HEK293 (cell line): ENCODE data around the gene ELL2.

ENCODE experiments used
- CTCF ChIA-PET: fragments of 350-600 bp; formaldehyde crosslinking; extraction: SDS; loops from one replicate; lab custom pipeline; 2021; ENCODE audit warnings: antibody characterized with exemption; lab: Yijun Ruan, JAX
- POLR2A ChIA-PET: fragments of 300-600 bp; formaldehyde crosslinking; extraction: SDS; loops from one replicate; lab custom pipeline; 2020; ENCODE audit warnings: antibody characterized with exemption, inconsistent platforms; lab: Yijun Ruan, JAX
- H3K27ac ChIP-seq: fragments of 200-500 bp; sonication (Bioruptor generic); 2 replicates; pipeline ENCODE4 v1.5.1; 2014; ENCODE audit warnings: low read depth, low read length, control low read depth, inconsistent platforms; ENCODE audit errors: extremely low read depth
- H3K36me3 ChIP-seq, 2 experiments: fragments of 200-500 bp in 1 of 2; sonication (Bioruptor generic) in 1 of 2; 1 replicate in 1 of 2; 2 replicates in 1 of 2; pipeline ENCODE4 v1.5.1; 2014 to 2017; ENCODE audit warnings: inconsistent platforms in 2 of 2, low read length in 2 of 2; ENCODE audit not compliant: control insufficient read depth in 2 of 2, insufficient read depth in 1 of 2
- H3K4me1 ChIP-seq: fragments of 200-500 bp; sonication (Bioruptor generic); 2 replicates; pipeline ENCODE4 v1.5.1; 2014; ENCODE audit warnings: mild to moderate bottlenecking, low read length, inconsistent platforms; ENCODE audit not compliant: control insufficient read depth, insufficient read depth
- H3K4me3 ChIP-seq: 2 replicates; pipeline ENCODE4 v1.5.1; 2011; ENCODE audit warnings: low read depth, mild to moderate bottlenecking, control low read depth, low read length, moderate library complexity
- H3K9me3 ChIP-seq: fragments of 200-500 bp; sonication (Bioruptor generic); 2 replicates; pipeline ENCODE4 v1.5.1; 2014; ENCODE audit warnings: low read depth, low read length, inconsistent platforms; ENCODE audit not compliant: control insufficient read depth, insufficient read depth
- BCL11A ChIP-seq: fragments of 450-650 bp; formaldehyde crosslinking; IDR thresholded peaks from 2 replicates; pipeline ENCODE4 v1.5.1; 2016; ENCODE audit warnings: low read depth, missing biosample characterization, missing genetic modification characterization
- EGR2 ChIP-seq: fragments of 450-650 bp; formaldehyde crosslinking; IDR thresholded peaks from 2 replicates; pipeline ENCODE4 v1.5.1; 2016; ENCODE audit warnings: low read depth, missing biosample characterization, missing genetic modification characterization
- HOXD13 ChIP-seq: sonication (generic); formaldehyde crosslinking; IDR thresholded peaks from 2 replicates; pipeline ENCODE4 v1.8.0; 2022; ENCODE audit warnings: missing genetic modification reagents, borderline replicate concordance
- KLF8 ChIP-seq: fragments of 450-650 bp; formaldehyde crosslinking; IDR thresholded peaks from 2 replicates; pipeline ENCODE4 v1.5.1; 2016; ENCODE audit warnings: missing biosample characterization, missing genetic modification characterization
- RBAK ChIP-seq: fragments of 450-650 bp; formaldehyde crosslinking; IDR thresholded peaks from 2 replicates; pipeline ENCODE4 v1.5.1; 2016; ENCODE audit warnings: missing biosample characterization, missing genetic modification characterization
- ZBTB1 ChIP-seq: fragments of 450-650 bp; formaldehyde crosslinking; IDR thresholded peaks from 2 replicates; pipeline ENCODE4 v1.5.1; 2016; ENCODE audit warnings: missing biosample characterization, missing genetic modification characterization
- ZBTB21 ChIP-seq: fragments of 450-650 bp; formaldehyde crosslinking; IDR thresholded peaks from 2 replicates; pipeline ENCODE4 v1.5.1; 2017; ENCODE audit warnings: missing biosample characterization, missing genetic modification characterization
- ZFP37 ChIP-seq: fragments of 450-650 bp; formaldehyde crosslinking; IDR thresholded peaks from 2 replicates; pipeline ENCODE4 v1.5.1; 2016; ENCODE audit warnings: missing biosample characterization, missing genetic modification characterization
- ZNF10 ChIP-seq: fragments of 450-650 bp; formaldehyde crosslinking; IDR thresholded peaks from 2 replicates; pipeline ENCODE4 v1.5.1; 2017; ENCODE audit warnings: missing biosample characterization, missing genetic modification characterization
- ZNF155 ChIP-seq: fragments of 450-650 bp; formaldehyde crosslinking; IDR thresholded peaks from 2 replicates; pipeline ENCODE4 v1.5.1; 2016; ENCODE audit warnings: missing biosample characterization, missing genetic modification characterization
- ZNF2 ChIP-seq: fragments of 450-650 bp; formaldehyde crosslinking; IDR thresholded peaks from 2 replicates; pipeline ENCODE4 v1.5.1; 2016; ENCODE audit warnings: missing biosample characterization, missing genetic modification characterization
- ZNF221 ChIP-seq: fragments of 450-650 bp; formaldehyde crosslinking; IDR thresholded peaks from 2 replicates; pipeline ENCODE4 v1.5.1; 2017; ENCODE audit warnings: missing biosample characterization, missing genetic modification characterization, borderline replicate concordance
- ZNF404 ChIP-seq: fragments of 450-650 bp; formaldehyde crosslinking; IDR thresholded peaks from 2 replicates; pipeline ENCODE4 v1.5.1; 2017; ENCODE audit warnings: missing biosample characterization, missing genetic modification characterization
- ZNF423 ChIP-seq: fragments of 450-650 bp; formaldehyde crosslinking; IDR thresholded peaks from 2 replicates; pipeline ENCODE4 v1.5.1; 2016; ENCODE audit warnings: missing biosample characterization, missing genetic modification characterization
- ZNF549 ChIP-seq: fragments of 450-650 bp; IDR thresholded peaks from 2 replicates; pipeline ENCODE4 v1.5.1; 2018; ENCODE audit warnings: missing biosample characterization, missing genetic modification characterization, mild to moderate bottlenecking, inconsistent platforms, moderate library complexity
- ZNF558 ChIP-seq: fragments of 450-650 bp; formaldehyde crosslinking; IDR thresholded peaks from 2 replicates; pipeline ENCODE4 v1.5.1; 2016; ENCODE audit warnings: missing biosample characterization, missing genetic modification characterization
- ZNF677 ChIP-seq: fragments of 450-650 bp; IDR thresholded peaks from 2 replicates; pipeline ENCODE4 v1.5.0; 2018; ENCODE audit warnings: missing biosample characterization, mild to moderate bottlenecking, missing genetic modification characterization, moderate library complexity
- ZNF707 ChIP-seq: fragments of 450-650 bp; formaldehyde crosslinking; IDR thresholded peaks from 2 replicates; pipeline ENCODE4 v1.5.1; 2016; ENCODE audit warnings: missing biosample characterization, missing genetic modification characterization
- ZNF776 ChIP-seq: fragments of 450-650 bp; formaldehyde crosslinking; IDR thresholded peaks from 2 replicates; pipeline ENCODE4 v1.5.0; 2017; ENCODE audit warnings: missing biosample characterization, missing genetic modification characterization, borderline replicate concordance
- ZNF777 ChIP-seq: fragments of 450-650 bp; formaldehyde crosslinking; IDR thresholded peaks from 2 replicates; pipeline ENCODE4 v1.5.1; 2017; ENCODE audit warnings: missing biosample characterization, missing genetic modification characterization, borderline replicate concordance
- ZNF792 ChIP-seq: fragments of 450-650 bp; formaldehyde crosslinking; IDR thresholded peaks from 2 replicates; pipeline ENCODE4 v1.5.1; 2016; ENCODE audit warnings: missing biosample characterization, missing genetic modification characterization
- ZNF837 ChIP-seq: fragments of 450-650 bp; formaldehyde crosslinking; IDR thresholded peaks from 2 replicates; pipeline ENCODE4 v1.5.1; 2016; ENCODE audit warnings: missing biosample characterization, missing genetic modification characterization
- ZSCAN16 ChIP-seq: fragments of 450-650 bp; formaldehyde crosslinking; IDR thresholded peaks from 2 replicates; pipeline ENCODE4 v1.5.1; 2016; ENCODE audit warnings: missing biosample characterization, missing genetic modification characterization
- ZSCAN23 ChIP-seq: fragments of 450-650 bp; formaldehyde crosslinking; IDR thresholded peaks from 2 replicates; pipeline ENCODE4 v1.5.1; 2016; ENCODE audit warnings: missing biosample characterization, missing genetic modification characterization
- ZSCAN30 ChIP-seq: fragments of 450-650 bp; IDR thresholded peaks from 2 replicates; pipeline ENCODE4 v1.5.1; 2018; ENCODE audit warnings: missing biosample characterization, mild to moderate bottlenecking, missing genetic modification characterization, moderate library complexity
- ZXDB ChIP-seq: fragments of 450-650 bp; formaldehyde crosslinking; IDR thresholded peaks from 2 replicates; pipeline ENCODE4 v1.5.1; 2016; ENCODE audit warnings: missing biosample characterization, missing genetic modification characterization
- TF ChIP-seq, protein P1 (sequence below): fragments of 450-650 bp; formaldehyde crosslinking; IDR thresholded peaks from 2 replicates; pipeline ENCODE4 v1.5.1; 2016; ENCODE audit warnings: missing biosample characterization, missing genetic modification characterization, borderline replicate concordance
- TF ChIP-seq, protein P2 (sequence below): fragments of 450-650 bp; formaldehyde crosslinking; IDR thresholded peaks from 2 replicates; pipeline ENCODE4 v1.5.1; 2016; ENCODE audit warnings: missing biosample characterization, missing genetic modification characterization, low read depth
- TF ChIP-seq, protein P3 (sequence below): IDR thresholded peaks from 2 replicates; pipeline ENCODE4 v1.6.1; 2011; ENCODE audit warnings: mild to moderate bottlenecking, low read depth, low read length, borderline replicate concordance
- TF ChIP-seq, protein P4 (sequence below): sonication (generic); formaldehyde crosslinking; IDR thresholded peaks from 2 replicates; pipeline ENCODE4 v1.8.1; 2022; ENCODE audit warnings: mild to moderate bottlenecking, moderate library complexity, missing genetic modification reagents
- TF ChIP-seq, protein P5 (sequence below): fragments of 450-650 bp; IDR thresholded peaks from 2 replicates; pipeline ENCODE4 v1.5.1; 2018; ENCODE audit warnings: missing biosample characterization, mild to moderate bottlenecking, missing genetic modification characterization

ELL2 gene

DNA sequence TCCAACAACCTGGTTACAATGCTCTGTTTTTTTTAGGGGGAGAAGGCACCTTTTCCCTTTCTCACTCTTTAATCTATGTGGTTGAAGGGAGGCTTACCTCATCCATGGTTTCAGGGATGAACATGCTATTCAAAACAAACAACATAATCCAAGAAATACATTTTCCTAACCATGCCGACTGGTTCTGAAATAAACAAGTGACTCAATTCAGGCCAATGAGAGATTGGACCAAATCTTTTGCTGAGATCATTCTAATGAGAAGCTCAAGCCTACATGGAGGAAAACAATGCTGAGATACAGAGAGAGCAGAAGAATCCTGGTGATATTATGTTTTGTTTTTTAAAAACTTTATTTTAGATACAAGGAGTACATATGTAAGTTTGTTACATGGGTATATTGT is 46.8 kb upstream of the ELL2 start (continued):
- TF ChIP-seq, protein P1, sequence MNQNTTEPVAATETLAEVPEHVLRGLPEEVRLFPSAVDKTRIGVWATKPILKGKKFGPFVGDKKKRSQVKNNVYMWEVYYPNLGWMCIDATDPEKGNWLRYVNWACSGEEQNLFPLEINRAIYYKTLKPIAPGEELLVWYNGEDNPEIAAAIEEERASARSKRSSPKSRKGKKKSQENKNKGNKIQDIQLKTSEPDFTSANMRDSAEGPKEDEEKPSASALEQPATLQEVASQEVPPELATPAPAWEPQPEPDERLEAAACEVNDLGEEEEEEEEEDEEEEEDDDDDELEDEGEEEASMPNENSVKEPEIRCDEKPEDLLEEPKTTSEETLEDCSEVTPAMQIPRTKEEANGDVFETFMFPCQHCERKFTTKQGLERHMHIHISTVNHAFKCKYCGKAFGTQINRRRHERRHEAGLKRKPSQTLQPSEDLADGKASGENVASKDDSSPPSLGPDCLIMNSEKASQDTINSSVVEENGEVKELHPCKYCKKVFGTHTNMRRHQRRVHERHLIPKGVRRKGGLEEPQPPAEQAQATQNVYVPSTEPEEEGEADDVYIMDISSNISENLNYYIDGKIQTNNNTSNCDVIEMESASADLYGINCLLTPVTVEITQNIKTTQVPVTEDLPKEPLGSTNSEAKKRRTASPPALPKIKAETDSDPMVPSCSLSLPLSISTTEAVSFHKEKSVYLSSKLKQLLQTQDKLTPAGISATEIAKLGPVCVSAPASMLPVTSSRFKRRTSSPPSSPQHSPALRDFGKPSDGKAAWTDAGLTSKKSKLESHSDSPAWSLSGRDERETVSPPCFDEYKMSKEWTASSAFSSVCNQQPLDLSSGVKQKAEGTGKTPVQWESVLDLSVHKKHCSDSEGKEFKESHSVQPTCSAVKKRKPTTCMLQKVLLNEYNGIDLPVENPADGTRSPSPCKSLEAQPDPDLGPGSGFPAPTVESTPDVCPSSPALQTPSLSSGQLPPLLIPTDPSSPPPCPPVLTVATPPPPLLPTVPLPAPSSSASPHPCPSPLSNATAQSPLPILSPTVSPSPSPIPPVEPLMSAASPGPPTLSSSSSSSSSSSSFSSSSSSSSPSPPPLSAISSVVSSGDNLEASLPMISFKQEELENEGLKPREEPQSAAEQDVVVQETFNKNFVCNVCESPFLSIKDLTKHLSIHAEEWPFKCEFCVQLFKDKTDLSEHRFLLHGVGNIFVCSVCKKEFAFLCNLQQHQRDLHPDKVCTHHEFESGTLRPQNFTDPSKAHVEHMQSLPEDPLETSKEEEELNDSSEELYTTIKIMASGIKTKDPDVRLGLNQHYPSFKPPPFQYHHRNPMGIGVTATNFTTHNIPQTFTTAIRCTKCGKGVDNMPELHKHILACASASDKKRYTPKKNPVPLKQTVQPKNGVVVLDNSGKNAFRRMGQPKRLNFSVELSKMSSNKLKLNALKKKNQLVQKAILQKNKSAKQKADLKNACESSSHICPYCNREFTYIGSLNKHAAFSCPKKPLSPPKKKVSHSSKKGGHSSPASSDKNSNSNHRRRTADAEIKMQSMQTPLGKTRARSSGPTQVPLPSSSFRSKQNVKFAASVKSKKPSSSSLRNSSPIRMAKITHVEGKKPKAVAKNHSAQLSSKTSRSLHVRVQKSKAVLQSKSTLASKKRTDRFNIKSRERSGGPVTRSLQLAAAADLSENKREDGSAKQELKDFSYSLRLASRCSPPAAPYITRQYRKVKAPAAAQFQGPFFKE (tag by site-specific recombination) = no peak
- TF ChIP-seq, all 188 proteins: peak for 0

DNA sequence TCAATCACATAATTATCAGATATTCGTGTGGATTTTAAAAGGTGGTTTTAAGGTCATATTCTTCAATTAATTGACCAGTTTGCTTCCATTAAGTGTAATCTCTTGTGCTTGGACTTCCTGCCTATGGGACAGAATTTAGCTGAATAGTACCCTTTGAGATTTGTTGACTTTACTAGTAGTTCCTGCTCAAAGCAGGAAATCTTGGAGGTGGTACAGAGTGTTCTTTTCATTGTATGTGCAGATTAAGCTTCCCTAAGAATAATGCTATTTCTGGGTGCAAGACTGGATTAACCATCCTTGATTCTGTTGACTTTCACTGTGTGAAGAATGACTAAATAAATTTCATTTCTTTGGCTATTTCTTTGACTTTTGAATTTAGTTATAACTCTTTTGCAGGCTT is 45.4 kb upstream of the ELL2 start:
- no peaks in the 10 kb centered on the region for H3K9me3 ChIP-seq
- CTCF ChIA-PET = no interaction called here

DNA sequence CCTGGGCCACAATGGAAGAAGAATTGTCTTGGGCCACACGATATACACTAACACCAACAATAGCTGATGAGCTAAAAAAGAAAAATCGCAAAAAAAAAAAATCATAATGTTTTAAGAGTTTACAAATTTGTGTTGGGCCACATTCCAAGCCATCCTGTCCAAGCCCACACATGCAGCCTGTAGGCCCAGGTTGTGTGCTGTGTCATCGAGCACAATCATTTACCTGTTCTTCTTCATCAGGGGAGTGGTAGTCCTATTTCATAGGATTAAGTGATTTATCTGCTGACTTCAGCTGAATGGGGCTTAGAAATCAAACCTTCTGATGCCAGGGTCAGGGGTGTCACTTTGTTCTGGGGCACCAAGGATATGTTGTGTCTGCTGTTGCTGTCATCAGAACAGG is 44.6 kb upstream of the ELL2 start:
- Histone ChIP-seq H3K4me1 (no peaks in the 10 kb centered on the region), H3K4me3 (no peak overlapping the region), H3K9me3 (no peaks in the 10 kb centered on the region), H3K36me3 (no peaks in the 10 kb centered on the region), H3K27ac (no peak overlapping the region)
- ChIA-PET POLR2A (no interaction called here), CTCF (interaction anchor here (0.6 kb wide), 1 partner anchor 32 kb away, joined by 4 read pairs; no protein-coding TSS in a partner anchor)
- no peak for TF ChIP-seq ZNF837 (tag by site-specific recombination)
- TF ChIP-seq ZNF155 (tag by site-specific recombination) = no peak
- no peak for TF ChIP-seq ZNF677
- TF ChIP-seq KLF8 (tag by site-specific recombination) = no peak
- TF ChIP-seq, protein P2, sequence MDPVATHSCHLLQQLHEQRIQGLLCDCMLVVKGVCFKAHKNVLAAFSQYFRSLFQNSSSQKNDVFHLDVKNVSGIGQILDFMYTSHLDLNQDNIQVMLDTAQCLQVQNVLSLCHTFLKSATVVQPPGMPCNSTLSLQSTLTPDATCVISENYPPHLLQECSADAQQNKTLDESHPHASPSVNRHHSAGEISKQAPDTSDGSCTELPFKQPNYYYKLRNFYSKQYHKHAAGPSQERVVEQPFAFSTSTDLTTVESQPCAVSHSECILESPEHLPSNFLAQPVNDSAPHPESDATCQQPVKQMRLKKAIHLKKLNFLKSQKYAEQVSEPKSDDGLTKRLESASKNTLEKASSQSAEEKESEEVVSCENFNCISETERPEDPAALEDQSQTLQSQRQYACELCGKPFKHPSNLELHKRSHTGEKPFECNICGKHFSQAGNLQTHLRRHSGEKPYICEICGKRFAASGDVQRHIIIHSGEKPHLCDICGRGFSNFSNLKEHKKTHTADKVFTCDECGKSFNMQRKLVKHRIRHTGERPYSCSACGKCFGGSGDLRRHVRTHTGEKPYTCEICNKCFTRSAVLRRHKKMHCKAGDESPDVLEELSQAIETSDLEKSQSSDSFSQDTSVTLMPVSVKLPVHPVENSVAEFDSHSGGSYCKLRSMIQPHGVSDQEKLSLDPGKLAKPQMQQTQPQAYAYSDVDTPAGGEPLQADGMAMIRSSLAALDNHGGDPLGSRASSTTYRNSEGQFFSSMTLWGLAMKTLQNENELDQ (tag by site-specific recombination) = no peak
- TF ChIP-seq ZXDB (tag by site-specific recombination) = no peak
- no peak for TF ChIP-seq ZNF707
- no peak for TF ChIP-seq ZNF10 (tag by site-specific recombination)
- TF ChIP-seq ZFP37 (tag by site-specific recombination) = no peak
- TF ChIP-seq ZSCAN16 (tag by site-specific recombination) = no peak
- no peak for TF ChIP-seq EGR2
- TF ChIP-seq RBAK = no peak

More for the DNA sequence above, 45.4 kb upstream of the ELL2 start:
- POLR2A ChIA-PET = no interaction called here
- Histone ChIP-seq H3K27ac (no peak overlapping the region), H3K4me3 (no peak overlapping the region), H3K36me3 (no peaks in the 10 kb centered on the region), H3K4me1 (no peaks in the 10 kb centered on the region)
- no peak for TF ChIP-seq ZSCAN23 (tag by site-specific recombination)
- TF ChIP-seq ZNF423 = no peak
- TF ChIP-seq, protein P3, sequence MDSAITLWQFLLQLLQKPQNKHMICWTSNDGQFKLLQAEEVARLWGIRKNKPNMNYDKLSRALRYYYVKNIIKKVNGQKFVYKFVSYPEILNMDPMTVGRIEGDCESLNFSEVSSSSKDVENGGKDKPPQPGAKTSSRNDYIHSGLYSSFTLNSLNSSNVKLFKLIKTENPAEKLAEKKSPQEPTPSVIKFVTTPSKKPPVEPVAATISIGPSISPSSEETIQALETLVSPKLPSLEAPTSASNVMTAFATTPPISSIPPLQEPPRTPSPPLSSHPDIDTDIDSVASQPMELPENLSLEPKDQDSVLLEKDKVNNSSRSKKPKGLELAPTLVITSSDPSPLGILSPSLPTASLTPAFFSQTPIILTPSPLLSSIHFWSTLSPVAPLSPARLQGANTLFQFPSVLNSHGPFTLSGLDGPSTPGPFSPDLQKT = no peak
- TF ChIP-seq, protein P4, sequence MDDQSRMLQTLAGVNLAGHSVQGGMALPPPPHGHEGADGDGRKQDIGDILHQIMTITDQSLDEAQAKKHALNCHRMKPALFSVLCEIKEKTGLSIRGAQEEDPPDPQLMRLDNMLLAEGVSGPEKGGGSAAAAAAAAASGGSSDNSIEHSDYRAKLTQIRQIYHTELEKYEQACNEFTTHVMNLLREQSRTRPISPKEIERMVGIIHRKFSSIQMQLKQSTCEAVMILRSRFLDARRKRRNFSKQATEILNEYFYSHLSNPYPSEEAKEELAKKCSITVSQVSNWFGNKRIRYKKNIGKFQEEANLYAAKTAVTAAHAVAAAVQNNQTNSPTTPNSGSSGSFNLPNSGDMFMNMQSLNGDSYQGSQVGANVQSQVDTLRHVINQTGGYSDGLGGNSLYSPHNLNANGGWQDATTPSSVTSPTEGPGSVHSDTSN (CRISPR knock-in tag) = no peak
- TF ChIP-seq ZNF558 (tag by site-specific recombination) = no peak
- TF ChIP-seq ZNF549 (tag by site-specific recombination) = no peak
- no peak for TF ChIP-seq ZBTB1
- no peak for TF ChIP-seq ZNF221 (tag by site-specific recombination)
- no peak for TF ChIP-seq HOXD13 (CRISPR knock-in tag)
- TF ChIP-seq ZNF777 (tag by site-specific recombination) = no peak
- no peak for TF ChIP-seq ZBTB21 (tag by site-specific recombination)
- TF ChIP-seq BCL11A (tag by site-specific recombination) = no peak
- no peak for TF ChIP-seq ZNF404 (tag by site-specific recombination)
- TF ChIP-seq ZSCAN30 (tag by site-specific recombination) = no peak
- TF ChIP-seq ZNF792 = no peak
- TF ChIP-seq, protein P5, sequence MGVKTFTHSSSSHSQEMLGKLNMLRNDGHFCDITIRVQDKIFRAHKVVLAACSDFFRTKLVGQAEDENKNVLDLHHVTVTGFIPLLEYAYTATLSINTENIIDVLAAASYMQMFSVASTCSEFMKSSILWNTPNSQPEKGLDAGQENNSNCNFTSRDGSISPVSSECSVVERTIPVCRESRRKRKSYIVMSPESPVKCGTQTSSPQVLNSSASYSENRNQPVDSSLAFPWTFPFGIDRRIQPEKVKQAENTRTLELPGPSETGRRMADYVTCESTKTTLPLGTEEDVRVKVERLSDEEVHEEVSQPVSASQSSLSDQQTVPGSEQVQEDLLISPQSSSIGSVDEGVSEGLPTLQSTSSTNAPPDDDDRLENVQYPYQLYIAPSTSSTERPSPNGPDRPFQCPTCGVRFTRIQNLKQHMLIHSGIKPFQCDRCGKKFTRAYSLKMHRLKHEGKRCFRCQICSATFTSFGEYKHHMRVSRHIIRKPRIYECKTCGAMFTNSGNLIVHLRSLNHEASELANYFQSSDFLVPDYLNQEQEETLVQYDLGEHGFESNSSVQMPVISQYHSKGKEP (tag by site-specific recombination) = no peak
- no peak for TF ChIP-seq ZNF2 (tag by site-specific recombination)
- TF ChIP-seq ZNF776 (tag by site-specific recombination) = no peak
